T-cell (primary cell): Measurements from ENCODE around the gene CTU1. TPM values are rescaled to one million over a fixed set of nuclear protein-coding genes. Genes with fewer than 3 reads are reported as not detected.

Source experiments
- ATAC-seq, 4 experiments: fragments of 200-7000 bp in 3 of 4; fragments of 150-1000 bp in 1 of 4; cut with Tn5 transposase; replicated peaks in 1 of 4; 1 replicate in 3 of 4; 2 replicates in 1 of 4; pipeline ENCODE4 v1.10.0; 2021; ENCODE audit warnings: moderate library complexity in 3 of 4, mild to moderate bottlenecking in 2 of 4, moderate number of reproducible peaks in 1 of 4
- CTCF ChIA-PET, 2 donors: fragments of 300-600 bp; sonication (Branson Sonifier 250); formaldehyde crosslinking; loops; one replicate each; lab custom pipeline; 2022; ENCODE audit warnings: antibody characterized with exemption in 2 of 2; lab: Charles Lee
- POLR2A ChIA-PET, 2 donors: fragments of 300-600 bp; sonication (Branson Sonifier 250); formaldehyde crosslinking; loops; one replicate each; lab custom pipeline; 2022; ENCODE audit warnings: antibody characterized with exemption in 2 of 2; lab: Charles Lee
- DNase-seq, 35 experiments: peaks; one replicate each; pipeline versions ENCODE4 v3.0.0 to v3.0.0-alpha.2; 2013 to 2023
- H3K27ac ChIP-seq: one replicate; pipeline ENCODE4 v1.5.1; 2013; ENCODE audit warnings: low read length
- H3K27me3 ChIP-seq, 2 experiments: replicated peaks in 1 of 2; 1 replicate in 1 of 2; 2 replicates in 1 of 2; pipeline versions ENCODE4 v1.6.1 to v1.7.0; 2013; ENCODE audit warnings: low read length in 1 of 2, mixed read lengths in 1 of 2; ENCODE audit not compliant: control insufficient read depth in 2 of 2, insufficient read depth in 2 of 2; ENCODE audit errors: extremely low read depth in 1 of 2
- H3K36me3 ChIP-seq, 2 donors: 1 replicate in 1 of 2; 2 replicates in 1 of 2; pipeline versions ENCODE4 v1.6.1 to v1.7.0; 2013; ENCODE audit warnings: low read length in 1 of 2; ENCODE audit not compliant: control insufficient read depth in 2 of 2, insufficient read depth in 1 of 2; ENCODE audit errors: extremely low read depth in 1 of 2
- H3K4me1 ChIP-seq, 2 experiments: 1 replicate in 1 of 2; 2 replicates in 1 of 2; pipeline versions ENCODE4 v1.6.1 to v1.7.0; 2013; ENCODE audit warnings: low read length in 2 of 2, mixed read lengths in 1 of 2; ENCODE audit not compliant: insufficient read depth in 2 of 2, control insufficient read depth in 1 of 2; ENCODE audit errors: extremely low read depth in 1 of 2
- H3K4me3 ChIP-seq, 2 donors: 1 replicate in 1 of 2; 2 replicates in 1 of 2; pipeline versions ENCODE4 v1.5.1 to v1.7.0; 2013; ENCODE audit warnings: mild to moderate bottlenecking in 2 of 2, low read length in 1 of 2, moderate library complexity in 1 of 2; ENCODE audit not compliant: control insufficient read depth in 1 of 2; ENCODE audit errors: extremely low read depth in 1 of 2
- H3K9me3 ChIP-seq: 2 replicates; pipeline ENCODE4 v1.7.0; 2013
- H3K27ac Mint-ChIP-seq, 2 donors: one replicate each; pipeline ENCODE4 v1.8.0; 2020 to 2021; ENCODE audit warnings: mild to moderate bottlenecking in 2 of 2, mixed read lengths in 2 of 2
- H3K27me3 Mint-ChIP-seq, 2 donors: one replicate each; pipeline ENCODE4 v1.8.0; 2021 to 2022; ENCODE audit warnings: mixed read lengths in 2 of 2
- H3K36me3 Mint-ChIP-seq: one replicate; pipeline ENCODE4 v1.8.0; 2021; ENCODE audit warnings: mixed read lengths
- H3K4me1 Mint-ChIP-seq, 3 donors: one replicate each; pipeline ENCODE4 v1.8.0; 2020 to 2022; ENCODE audit warnings: mixed read lengths in 3 of 3, mild to moderate bottlenecking in 1 of 3
- H3K4me3 Mint-ChIP-seq, 3 donors: one replicate each; pipeline ENCODE4 v1.8.0; 2020 to 2022; ENCODE audit warnings: mild to moderate bottlenecking in 3 of 3, mixed read lengths in 3 of 3, moderate library complexity in 3 of 3
- H3K9me3 Mint-ChIP-seq, 3 donors: one replicate each; pipeline ENCODE4 v1.8.0; 2020 to 2022; ENCODE audit warnings: mixed read lengths in 3 of 3
- WGBS: methylation state at CpG from one replicate; pipeline ENCODE4 v1.1.5; 2013; ENCODE audit warnings: missing lambda C conversion rate; ENCODE audit not compliant: insufficient coverage; 5-methylcytosine and 5-hydroxymethylcytosine counted together
- total RNA-seq, 35 experiments: library from RNA in 6 of 35; stranded (reverse) in 6 of 35; fragments of 120-200 nt in 1 of 35; gene quantifications; one replicate each; pipeline versions ENCODE4 v1.2.1 to v1.2.4 and lab custom pipeline; 2013 to 2026

The CTU1 gene
- total RNA-seq, 5 donors from 2014 or later (not counting 1 experiment from before 2014, with no cell fraction given): 3.2 to 18.1 (median 15.9) TPM

DNA sequence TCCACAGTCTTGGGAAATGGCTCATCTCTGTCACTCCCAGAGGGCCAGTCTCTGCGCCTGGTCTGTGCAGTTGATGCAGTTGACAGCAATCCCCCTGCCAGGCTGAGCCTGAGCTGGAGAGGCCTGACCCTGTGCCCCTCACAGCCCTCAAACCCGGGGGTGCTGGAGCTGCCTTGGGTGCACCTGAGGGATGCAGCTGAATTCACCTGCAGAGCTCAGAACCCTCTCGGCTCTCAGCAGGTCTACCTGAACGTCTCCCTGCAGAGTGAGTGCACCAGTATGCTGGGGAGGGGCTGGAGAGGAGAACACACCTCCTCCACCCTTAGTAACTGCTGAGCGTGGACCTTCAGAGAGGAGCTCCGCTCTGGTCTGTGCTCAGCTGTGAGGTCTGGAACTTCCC, 18.8 kb upstream of the CTU1 start:
- WGBS: 72% methylated on average over 2 of the region's 6 CpGs
- H3K4me1 Mint-ChIP-seq: peaks cover 86 to 90% (median 88%) of the 10 kb centered on the region in 3 donors
- H3K27me3 Mint-ChIP-seq: peaks cover 0 to under 1% of the 10 kb centered on the region in 2 donors
- peak overlapping the region in 2 of 3 donors; percentile 34 to 77 for H3K4me3 Mint-ChIP-seq
- no peaks in the 10 kb centered on the region for H3K9me3 ChIP-seq
- no peaks in the 10 kb centered on the region for H3K27me3 ChIP-seq
- peaks cover 60 to 98% of the 10 kb centered on the region in 2 experiments for H3K4me1 ChIP-seq
- peak overlapping the region; percentile 92 to 97 for H3K27ac Mint-ChIP-seq
- H3K9me3 Mint-ChIP-seq: no peaks in the 10 kb centered on the region
- H3K27ac ChIP-seq: no peak overlapping the region
- no peaks in the 10 kb centered on the region for H3K36me3 Mint-ChIP-seq
- no peak for DNase-seq
- no peaks in the 10 kb centered on the region for H3K36me3 ChIP-seq
- POLR2A ChIA-PET: no interaction called here
- CTCF ChIA-PET: no interaction called here
- no peak for ATAC-seq
- no peak overlapping the region for H3K4me3 ChIP-seq

GRCh38 chr19:51125421-51126075, 17.3 kb upstream of the CTU1 start:
- no peaks in the 10 kb centered on the region for H3K36me3 ChIP-seq
- DNase-seq (no peak), ATAC-seq (no peak)
- POLR2A ChIA-PET: no interaction called here
- H3K27me3 ChIP-seq: no peaks in the 10 kb centered on the region
- CTCF ChIA-PET: no interaction called here
- H3K4me3 ChIP-seq: peak overlapping the region in 1 of 2 donors; percentile 20
- peaks cover 57 to 95% of the 10 kb centered on the region in 2 experiments for H3K4me1 ChIP-seq
- no peaks in the 10 kb centered on the region for H3K9me3 Mint-ChIP-seq
- WGBS: 88% methylated on average over 13 of the region's 16 CpGs
- H3K27me3 Mint-ChIP-seq: no peaks in the 10 kb centered on the region
- peak overlapping the region; percentile 93 to 97 for H3K27ac Mint-ChIP-seq
- H3K4me3 Mint-ChIP-seq: peak overlapping the region in 2 of 3 donors; percentile 59 to 77
- H3K27ac ChIP-seq: peak overlapping the region; percentile 73
- no peaks in the 10 kb centered on the region for H3K36me3 Mint-ChIP-seq
- peaks cover 86 to 88% (median 86%) of the 10 kb centered on the region in 3 donors for H3K4me1 Mint-ChIP-seq
- no peaks in the 10 kb centered on the region for H3K9me3 ChIP-seq

DNA sequence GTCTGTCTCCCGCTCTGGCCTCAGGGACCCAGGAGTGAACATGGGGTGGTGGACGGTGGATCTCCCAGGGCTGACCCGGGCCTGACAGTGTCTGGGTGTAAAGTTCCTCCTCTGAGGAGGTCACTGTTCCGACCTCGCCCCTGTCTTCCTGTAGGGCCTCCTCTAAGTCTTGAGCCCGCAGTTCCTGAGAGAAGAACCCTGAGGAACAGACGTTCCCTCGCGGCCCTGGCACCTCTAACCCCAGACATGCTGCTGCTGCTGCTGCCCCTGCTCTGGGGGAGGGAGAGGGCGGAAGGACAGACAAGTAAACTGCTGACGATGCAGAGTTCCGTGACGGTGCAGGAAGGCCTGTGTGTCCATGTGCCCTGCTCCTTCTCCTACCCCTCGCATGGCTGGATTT, 16.5 kb upstream of the CTU1 start, which contains the start of gene SIGLEC9:
SIGLEC9 (plus strand) TSS at position 178 of the 400 bp plus-strand sequence; CDS start at position 247, 69 bp downstream.
- H3K4me1 ChIP-seq: peaks cover 49 to 93% of the 10 kb centered on the region in 2 experiments
- H3K4me1 Mint-ChIP-seq: peaks cover 82 to 85% (median 82%) of the 10 kb centered on the region in 3 donors
- peak within 1 kb of the TSS; percentile 59 to 77 (median 59) for H3K4me3 Mint-ChIP-seq
- 54% methylated on average over 7 of the region's 14 CpGs for WGBS
- peak within 1 kb of the TSS; percentile 93 to 97 for H3K27ac Mint-ChIP-seq
- no peaks in the 10 kb centered on the region for H3K27me3 Mint-ChIP-seq
- H3K27ac ChIP-seq: peak within 1 kb of the TSS; percentile 73
- ChIA-PET CTCF (no interaction called here), POLR2A (no interaction called here)
- H3K36me3 Mint-ChIP-seq: no peaks in the 10 kb centered on the region
- H3K9me3 ChIP-seq: no peaks in the 10 kb centered on the region
- H3K27me3 ChIP-seq: no peaks in the 10 kb centered on the region
- H3K9me3 Mint-ChIP-seq: no peaks in the 10 kb centered on the region
- H3K36me3 ChIP-seq: no peaks in the 10 kb centered on the region
- H3K4me3 ChIP-seq: peak within 1 kb of the TSS; percentile 8 to 20
- ATAC-seq (no peak), DNase-seq (no peak)

- Histone ChIP-seq H3K4me1 (peaks cover 45 to 93% of the 10 kb centered on the region in 2 experiments), H3K9me3 (no peaks in the 10 kb centered on the region), H3K4me3 (no peak overlapping the region), H3K36me3 (no peaks in the 10 kb centered on the region), H3K27ac (peak overlapping the region; percentile 73), H3K27me3 (no peaks in the 10 kb centered on the region)
- ATAC-seq: no peak
- H3K4me1 Mint-ChIP-seq: peaks cover 83 to 85% (median 85%) of the 10 kb centered on the region in 3 donors
- 86% methylated on average over 5 of the region's 9 CpGs for WGBS
- no peaks in the 10 kb centered on the region for H3K36me3 Mint-ChIP-seq
- ChIA-PET CTCF (no interaction called here), POLR2A (no interaction called here)
- H3K4me3 Mint-ChIP-seq: peak overlapping the region; percentile 42 to 77 (median 59)
- no peaks in the 10 kb centered on the region for H3K9me3 Mint-ChIP-seq
- H3K27ac Mint-ChIP-seq: peak overlapping the region; percentile 93 to 97
- DNase-seq: no peak
- no peaks in the 10 kb centered on the region for H3K27me3 Mint-ChIP-seq
Measured at GRCh38 chr19:51124216-51124615, 16.0 kb upstream of the CTU1 start.

DNA sequence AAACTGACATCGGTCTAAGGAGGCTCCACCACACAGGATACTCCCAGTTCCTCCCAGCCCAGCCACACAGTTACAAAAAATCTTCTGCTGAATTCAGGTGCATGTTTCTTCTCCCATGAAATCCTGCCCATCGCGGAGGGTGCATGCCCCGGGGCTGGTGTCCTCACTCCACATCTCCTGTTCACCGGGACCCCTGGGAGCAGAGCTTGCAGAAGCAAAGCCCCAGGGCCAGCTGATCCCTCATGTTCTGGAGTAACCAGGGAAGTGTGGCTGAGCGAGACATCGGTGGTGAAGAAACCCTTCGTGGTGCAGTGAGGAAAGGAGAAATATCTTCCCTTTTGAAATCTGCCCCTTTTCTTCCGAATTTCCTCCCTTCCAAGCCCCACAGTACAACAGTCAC, 15.6 kb upstream of the CTU1 start:
- ChIA-PET CTCF (no interaction called here), POLR2A (no interaction called here)
- Mint-ChIP-seq H3K27ac (peak overlapping the region; percentile 93 to 97), H3K4me1 (peaks cover 84 to 86% (median 85%) of the 10 kb centered on the region in 3 donors), H3K27me3 (peaks cover 0 to 2% of the 10 kb centered on the region in 2 donors), H3K4me3 (peak overlapping the region; percentile 42 to 77 (median 59)), H3K9me3 (no peaks in the 10 kb centered on the region), H3K36me3 (no peaks in the 10 kb centered on the region)
- peak in 1 of 35 experiments; percentile 19 for DNase-seq
- Histone ChIP-seq H3K27ac (peak overlapping the region; percentile 73), H3K36me3 (no peaks in the 10 kb centered on the region), H3K9me3 (no peaks in the 10 kb centered on the region), H3K27me3 (no peaks in the 10 kb centered on the region), H3K4me3 (peak overlapping the region in 1 of 2 donors; percentile 8), H3K4me1 (peaks cover 44 to 93% of the 10 kb centered on the region in 2 experiments)
- ATAC-seq: peak in 1 of 4 experiments; percentile 4
- WGBS: 35% methylated on average over 5 of the region's 9 CpGs

GRCh38 chr19:51123381-51123800, 15.2 kb upstream of the CTU1 start:
- peak overlapping the region; percentile 93 to 97 for H3K27ac Mint-ChIP-seq
- Histone ChIP-seq H3K27me3 (no peaks in the 10 kb centered on the region), H3K27ac (peak overlapping the region; percentile 73), H3K4me3 (peak overlapping the region in 1 of 2 donors; percentile 11), H3K9me3 (no peaks in the 10 kb centered on the region), H3K36me3 (no peaks in the 10 kb centered on the region), H3K4me1 (peaks cover 40 to 89% of the 10 kb centered on the region in 2 experiments)
- peaks cover 0 to 2% of the 10 kb centered on the region in 2 donors for H3K27me3 Mint-ChIP-seq
- ChIA-PET CTCF (no interaction called here), POLR2A (no interaction called here)
- no peaks in the 10 kb centered on the region for H3K36me3 Mint-ChIP-seq
- 0% methylated on average over 3 of the region's 6 CpGs for WGBS
- peaks cover 81 to 82% (median 82%) of the 10 kb centered on the region in 3 donors for H3K4me1 Mint-ChIP-seq
- peak; percentile 87 to 99 (median 95) for ATAC-seq
- H3K9me3 Mint-ChIP-seq: no peaks in the 10 kb centered on the region
- peak in 34 of 35 experiments; percentile 33 to 75 (median 62) for DNase-seq
- peak overlapping the region; percentile 42 to 77 (median 59) for H3K4me3 Mint-ChIP-seq
